ENCODE measurements around the gene IGF2BP2. TPM values are rescaled to one million over a fixed set of nuclear protein-coding genes. Genes with fewer than 3 reads are reported as not detected.

IGF2BP2 gene
- total RNA-seq: 30.8 and 33.2 TPM in 2 replicates

DNA sequence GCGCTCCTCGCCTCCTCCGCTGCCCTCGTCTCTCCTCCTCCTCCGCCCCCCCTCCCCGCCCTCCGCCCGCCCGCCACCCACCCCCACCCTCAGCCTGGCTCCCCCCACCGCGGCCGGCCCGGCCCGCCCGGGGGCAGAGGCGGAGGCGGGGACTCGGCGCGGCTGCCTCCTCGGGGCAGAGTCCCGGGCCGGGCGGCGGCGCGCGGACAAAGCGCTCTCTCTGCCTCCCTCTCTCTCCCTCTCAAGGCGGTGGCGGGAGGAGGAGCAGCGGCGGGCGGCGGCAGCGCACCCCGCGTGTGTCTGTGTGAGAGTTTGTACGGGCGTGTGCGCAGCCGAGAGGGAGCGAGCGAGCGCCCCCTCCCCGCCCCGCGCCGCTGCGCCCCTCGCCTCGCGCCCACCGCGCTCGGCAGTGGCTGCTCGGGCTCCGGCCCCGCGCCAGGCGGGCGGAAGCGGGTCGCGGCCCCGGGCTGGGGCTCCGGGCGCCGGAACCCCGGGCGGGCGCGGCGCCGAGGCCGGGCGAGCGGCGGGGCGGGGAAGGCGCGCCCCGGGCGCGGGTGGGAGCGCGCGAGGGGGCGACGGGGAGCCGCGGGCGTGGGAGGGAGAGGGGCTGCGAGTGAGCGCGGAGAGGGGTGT, at the start of gene IGF2BP2:
TSS of gene IGF2BP2 (minus strand) at position 37 of the 633 bp plus-strand sequence. CDS start 82 bp downstream, outside the sequence.

Other genes with a start within 250 kb of the IGF2BP2 start
- 25.2 and 26.7 TPM in 2 replicates for gene SENP2, start 238.7 kb downstream of the IGF2BP2 start, total RNA-seq
- 144 and 173 TPM in 2 replicates for gene TRA2B, start 113.0 kb upstream of the IGF2BP2 start, total RNA-seq

Measured in dermis lymphatic vessel endothelial cell (primary cell).